Tibial artery (tissue), 4 donors: Measurements from ENCODE around the gene TNS1.
A peak's percentile ranks its signal among the peaks of the same experiment; 100 is the strongest.

Source experiments
- DNase-seq, 2 donors: peaks; one replicate each; pipeline ENCODE4 v3.0.0-alpha.2; 2019
- H3K27ac ChIP-seq, 2 donors: fragments of 200-600 bp; sonication (generic) in 1 of 2; 1 replicate in 1 of 2; 2 replicates in 1 of 2; pipeline ENCODE4 v1.5.1; 2018 to 2019; ENCODE audit warnings: mild to moderate bottlenecking in 1 of 2
- H3K27me3 ChIP-seq, 2 donors: fragments of 200-600 bp; sonication (generic) in 1 of 2; one replicate each; pipeline versions ENCODE4 v1.5.1 to v1.6.0; 2016 to 2019
- H3K36me3 ChIP-seq, 3 donors: fragments of 200-600 bp; sonication (generic) in 2 of 3; one replicate each; pipeline ENCODE4 v1.5.1; 2016 to 2019; ENCODE audit warnings: mild to moderate bottlenecking in 2 of 3
- H3K4me1 ChIP-seq, 4 donors: fragments of 200-600 bp; sonication (generic) in 2 of 4; 1 replicate in 3 of 4; 2 replicates in 1 of 4; pipeline ENCODE4 v1.5.1; 2016 to 2019
- H3K4me3 ChIP-seq, 2 donors: fragments of 200-600 bp; sonication (generic) in 1 of 2; 1 replicate in 1 of 2; 2 replicates in 1 of 2; pipeline ENCODE4 v1.5.1; 2018 to 2019; ENCODE audit warnings: mild to moderate bottlenecking in 2 of 2
- H3K9me3 ChIP-seq, 3 donors: fragments of 200-600 bp; sonication (generic) in 1 of 3; one replicate each; pipeline ENCODE4 v1.5.1; 2016 to 2019
- intact Hi-C: fragments of 100-400 bp; cut with DNase I; formaldehyde crosslinking; loops from one replicate; pipeline ENCODE4 v1.15.0; 2023; ENCODE audit warnings: low total_unique reads
- TF ChIP-seq, protein P1 (sequence below), 2 experiments: fragments of 200-600 bp in 1 of 2; fragments of 450-650 bp in 1 of 2; IDR thresholded peaks; one replicate each; pipeline ENCODE4 v1.5.1; 2017 to 2019; ENCODE audit warnings: antibody characterized with exemption in 2 of 2, mild to moderate bottlenecking in 1 of 2, moderate library complexity in 1 of 2

Gene TNS1

DNA sequence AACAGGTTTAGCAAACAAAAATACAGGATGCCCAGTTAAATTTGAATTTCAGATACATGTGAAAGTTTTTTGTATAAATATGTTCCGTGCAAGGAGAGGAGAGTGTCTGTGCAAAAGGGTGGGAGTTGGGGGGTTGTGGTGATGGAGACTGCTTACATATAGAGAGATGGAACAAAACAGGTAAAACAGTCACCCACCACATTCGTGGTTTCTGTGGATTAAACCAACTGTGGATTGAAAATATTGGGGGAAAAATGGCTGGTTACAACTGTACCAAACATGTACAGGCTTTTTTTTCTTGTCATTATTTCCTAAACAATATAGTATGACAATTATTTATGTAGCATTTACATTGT is 245.7 kb downstream of the TNS1 start:
- Histone ChIP-seq H3K36me3 (peaks cover 14 to 24% (median 16%) of the 10 kb centered on the region in 3 donors), H3K27me3 (no peaks in the 10 kb centered on the region), H3K4me3 (no peak overlapping the region), H3K4me1 (peaks cover 0 to 49% (median 36%) of the 10 kb centered on the region in 4 donors), H3K9me3 (peaks cover 0 to 6% (median 0%) of the 10 kb centered on the region in 3 donors), H3K27ac (peak overlapping the region in 1 of 2 donors; percentile 61)
- DNase-seq: no peak
- TF ChIP-seq, protein P1, sequence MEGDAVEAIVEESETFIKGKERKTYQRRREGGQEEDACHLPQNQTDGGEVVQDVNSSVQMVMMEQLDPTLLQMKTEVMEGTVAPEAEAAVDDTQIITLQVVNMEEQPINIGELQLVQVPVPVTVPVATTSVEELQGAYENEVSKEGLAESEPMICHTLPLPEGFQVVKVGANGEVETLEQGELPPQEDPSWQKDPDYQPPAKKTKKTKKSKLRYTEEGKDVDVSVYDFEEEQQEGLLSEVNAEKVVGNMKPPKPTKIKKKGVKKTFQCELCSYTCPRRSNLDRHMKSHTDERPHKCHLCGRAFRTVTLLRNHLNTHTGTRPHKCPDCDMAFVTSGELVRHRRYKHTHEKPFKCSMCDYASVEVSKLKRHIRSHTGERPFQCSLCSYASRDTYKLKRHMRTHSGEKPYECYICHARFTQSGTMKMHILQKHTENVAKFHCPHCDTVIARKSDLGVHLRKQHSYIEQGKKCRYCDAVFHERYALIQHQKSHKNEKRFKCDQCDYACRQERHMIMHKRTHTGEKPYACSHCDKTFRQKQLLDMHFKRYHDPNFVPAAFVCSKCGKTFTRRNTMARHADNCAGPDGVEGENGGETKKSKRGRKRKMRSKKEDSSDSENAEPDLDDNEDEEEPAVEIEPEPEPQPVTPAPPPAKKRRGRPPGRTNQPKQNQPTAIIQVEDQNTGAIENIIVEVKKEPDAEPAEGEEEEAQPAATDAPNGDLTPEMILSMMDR (IDR thresholded peaks at IDR 0.05): no peak
- intact Hi-C loops: no loop called here

DNA sequence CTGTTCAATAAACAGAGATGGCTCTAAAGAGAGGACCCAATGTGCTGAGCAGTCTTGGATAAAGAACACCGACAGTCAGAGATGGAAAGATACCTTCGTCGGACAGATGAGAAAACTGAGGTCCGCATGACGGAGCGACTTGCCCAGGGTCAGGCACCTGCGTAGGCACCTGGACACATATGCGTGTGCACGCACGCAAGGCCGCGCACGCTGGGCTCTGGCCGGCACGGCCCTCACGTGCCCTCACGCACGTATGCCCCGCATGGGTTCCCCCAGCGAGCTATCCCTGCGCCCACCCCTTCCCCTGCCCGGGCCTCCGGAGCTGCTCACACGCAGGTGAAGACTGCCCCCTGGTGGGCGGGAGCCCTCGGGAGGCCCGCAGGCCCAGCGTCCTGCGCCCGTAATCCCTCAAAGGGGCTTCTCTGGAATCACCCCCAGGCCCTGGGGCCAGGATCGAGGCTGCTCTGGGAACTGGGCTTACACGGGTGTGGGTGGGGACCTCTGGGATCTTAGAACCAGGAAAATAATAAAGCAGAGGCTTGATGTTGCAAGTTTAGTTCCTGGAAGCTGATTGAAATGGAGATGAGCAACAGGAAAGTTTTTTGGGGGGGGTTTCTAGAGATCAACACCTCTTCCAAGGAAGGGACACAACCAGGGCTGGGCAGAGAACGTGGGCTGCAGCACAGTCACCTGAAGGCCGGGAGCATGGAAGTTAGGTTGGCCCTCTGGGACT is 246.3 kb downstream of the TNS1 start:
- Histone ChIP-seq H3K36me3 (peaks cover 9 to 18% (median 15%) of the 10 kb centered on the region in 3 donors), H3K4me3 (no peak overlapping the region), H3K4me1 (peaks cover 0 to 55% (median 36%) of the 10 kb centered on the region in 4 donors), H3K9me3 (peaks cover 0 to under 1% (median 0%) of the 10 kb centered on the region in 3 donors), H3K27ac (peak overlapping the region; percentile 38 to 61), H3K27me3 (no peaks in the 10 kb centered on the region)
- TF ChIP-seq, protein P1 (IDR thresholded peaks at IDR 0.05): peak; percentile 81 to 93
- DNase-seq: peak; percentile 53 to 80
- intact Hi-C loops: no loop called here

DNA sequence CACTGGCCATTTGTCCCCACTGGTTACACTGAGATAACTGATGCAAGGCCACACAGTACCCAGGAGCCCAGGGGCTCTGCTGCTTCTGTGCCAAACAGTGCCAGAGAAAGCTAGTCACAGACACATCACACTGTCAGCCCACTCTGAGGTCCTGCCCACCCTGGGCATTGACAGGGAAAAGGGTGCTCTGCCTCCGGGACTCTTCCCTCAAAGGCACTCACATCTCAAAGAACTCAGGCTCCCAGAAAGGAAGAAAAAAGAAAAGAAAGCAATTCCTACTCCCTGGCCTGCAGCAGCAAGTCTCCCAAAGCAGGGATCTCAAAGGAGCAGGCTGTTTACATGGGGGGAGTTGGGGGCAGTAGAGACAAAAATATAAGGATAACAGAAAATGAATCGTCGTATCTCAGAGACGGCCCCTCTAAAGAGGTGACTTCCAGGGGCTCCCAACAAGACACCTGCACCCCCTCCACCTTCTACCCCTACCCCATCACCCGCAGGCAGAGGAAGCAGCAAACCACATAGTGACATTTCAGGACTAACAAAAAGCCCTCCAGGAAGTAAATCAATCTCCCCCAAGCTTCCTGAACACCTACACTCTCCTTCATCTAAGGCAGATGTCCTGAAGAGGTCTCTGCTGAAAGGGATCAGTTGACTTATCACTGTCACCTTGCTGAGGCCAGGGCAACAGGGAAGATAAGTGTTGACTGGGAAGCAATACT is 247.6 kb downstream of the TNS1 start:
- DNase-seq: no peak
- Histone ChIP-seq H3K27ac (peak overlapping the region; percentile 38 to 61), H3K36me3 (peaks cover 0 to 16% (median 15%) of the 10 kb centered on the region in 3 donors), H3K4me1 (peaks cover 0 to 65% (median 36%) of the 10 kb centered on the region in 4 donors), H3K4me3 (no peak overlapping the region), H3K9me3 (no peaks in the 10 kb centered on the region), H3K27me3 (no peaks in the 10 kb centered on the region)
- intact Hi-C loops: no loop called here
- TF ChIP-seq, protein P1 (IDR thresholded peaks at IDR 0.05): no peak

DNA sequence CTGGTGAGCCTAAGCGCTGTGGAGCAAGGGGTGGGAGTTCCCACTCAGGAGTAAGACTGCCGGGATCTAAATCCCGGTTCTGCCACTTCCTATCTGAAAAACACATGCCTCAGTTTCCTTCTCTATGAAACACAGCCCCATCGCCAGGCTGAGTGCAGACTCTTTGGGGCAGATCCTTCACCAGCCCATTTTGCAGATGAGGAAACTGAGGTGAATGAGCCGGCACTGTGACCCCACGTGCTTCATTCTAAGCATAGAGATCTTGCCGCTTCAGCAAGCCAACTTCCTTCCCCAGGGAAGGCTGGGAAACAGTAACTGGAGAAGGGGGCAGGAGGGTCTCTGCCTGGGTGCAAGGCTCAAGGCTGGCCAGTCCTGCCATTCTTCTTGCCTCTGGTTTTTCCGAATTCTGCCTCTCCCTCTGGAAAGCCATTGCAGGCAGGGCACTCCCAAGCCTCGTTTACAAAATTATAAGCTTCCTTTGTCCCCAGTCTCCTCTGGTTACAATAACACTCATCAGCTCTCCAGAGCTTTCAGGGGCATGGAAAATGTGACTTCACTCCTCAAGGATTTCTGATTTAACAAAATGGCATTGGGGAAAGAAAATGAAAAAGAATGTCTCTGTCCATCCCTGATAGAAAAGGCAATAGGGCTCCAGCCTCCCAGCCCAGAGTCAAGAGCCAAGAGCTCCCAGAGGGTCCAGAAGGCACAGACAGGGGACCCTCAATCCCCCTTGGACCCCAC is 249.2 kb downstream of the TNS1 start:
- intact Hi-C loops: no loop called here
- H3K36me3 ChIP-seq: peaks cover 0 to 15% (median 12%) of the 10 kb centered on the region in 3 donors
- no peak for DNase-seq
- no peaks in the 10 kb centered on the region for H3K9me3 ChIP-seq
- TF ChIP-seq, protein P1 (IDR thresholded peaks at IDR 0.05): no peak
- H3K27ac ChIP-seq: peak overlapping the region; percentile 12 to 61
- peaks cover 0 to 80% (median 46%) of the 10 kb centered on the region in 4 donors for H3K4me1 ChIP-seq
- H3K27me3 ChIP-seq: no peaks in the 10 kb centered on the region
- H3K4me3 ChIP-seq: no peak overlapping the region

DNA sequence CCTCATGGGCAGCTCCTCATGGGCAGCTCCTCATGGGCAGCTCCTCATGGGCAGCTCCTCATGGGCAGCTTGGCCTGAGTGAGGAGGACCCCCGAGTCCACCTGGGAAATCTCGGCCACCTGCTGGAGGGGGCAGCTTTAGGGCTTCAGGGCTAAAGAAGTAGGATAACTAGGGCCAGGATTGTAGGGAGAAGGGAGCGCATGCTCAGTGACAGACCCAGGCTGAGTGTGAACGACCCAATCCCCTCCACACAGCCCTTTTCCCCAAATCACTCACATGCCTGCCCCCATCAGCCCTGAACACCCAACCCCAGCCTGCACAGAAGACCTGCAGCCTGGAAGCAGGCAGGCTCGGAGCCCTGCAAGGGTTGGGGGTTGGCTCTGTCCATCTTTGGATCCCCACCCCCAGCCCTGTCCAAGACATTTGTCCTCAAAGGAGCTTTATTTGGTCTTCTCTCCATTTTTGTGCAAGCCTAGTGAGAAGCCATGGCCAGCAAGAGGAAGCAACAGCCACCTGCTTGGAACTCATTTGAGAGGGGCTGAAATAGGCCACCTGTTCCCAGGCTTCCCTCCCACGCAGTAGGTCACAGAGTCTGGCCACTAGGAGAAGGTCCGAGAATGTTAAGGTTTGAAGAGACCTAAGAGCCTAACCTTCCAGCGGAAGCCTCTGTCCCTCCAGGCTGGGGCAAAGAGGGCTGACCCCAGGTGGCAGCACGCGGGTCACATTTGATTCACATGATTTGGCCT is 249.9 kb downstream of the TNS1 start:
- intact Hi-C loops: no loop called here
- Histone ChIP-seq H3K36me3 (peaks cover under 1 to 11% (median 5%) of the 10 kb centered on the region in 3 donors), H3K27ac (peak overlapping the region in 1 of 2 donors; percentile 61)

More for the DNA sequence above, 249.9 kb downstream of the TNS1 start:
- no peak overlapping the region for H3K4me3 ChIP-seq
- no peaks in the 10 kb centered on the region for H3K27me3 ChIP-seq
- DNase-seq: no peak
- H3K9me3 ChIP-seq: no peaks in the 10 kb centered on the region
- TF ChIP-seq, protein P1 (IDR thresholded peaks at IDR 0.05): no peak
- H3K4me1 ChIP-seq: peaks cover 0 to 84% (median 46%) of the 10 kb centered on the region in 4 donors
